ENCODE data around the gene VAT1L. TPM values are rescaled to one million over a fixed set of nuclear protein-coding genes. Genes with fewer than 3 reads are reported as not detected.

The VAT1L gene
- total RNA-seq, 2 donors from 2014 or later: 0.07 TPM; not detected in 1

DNA sequence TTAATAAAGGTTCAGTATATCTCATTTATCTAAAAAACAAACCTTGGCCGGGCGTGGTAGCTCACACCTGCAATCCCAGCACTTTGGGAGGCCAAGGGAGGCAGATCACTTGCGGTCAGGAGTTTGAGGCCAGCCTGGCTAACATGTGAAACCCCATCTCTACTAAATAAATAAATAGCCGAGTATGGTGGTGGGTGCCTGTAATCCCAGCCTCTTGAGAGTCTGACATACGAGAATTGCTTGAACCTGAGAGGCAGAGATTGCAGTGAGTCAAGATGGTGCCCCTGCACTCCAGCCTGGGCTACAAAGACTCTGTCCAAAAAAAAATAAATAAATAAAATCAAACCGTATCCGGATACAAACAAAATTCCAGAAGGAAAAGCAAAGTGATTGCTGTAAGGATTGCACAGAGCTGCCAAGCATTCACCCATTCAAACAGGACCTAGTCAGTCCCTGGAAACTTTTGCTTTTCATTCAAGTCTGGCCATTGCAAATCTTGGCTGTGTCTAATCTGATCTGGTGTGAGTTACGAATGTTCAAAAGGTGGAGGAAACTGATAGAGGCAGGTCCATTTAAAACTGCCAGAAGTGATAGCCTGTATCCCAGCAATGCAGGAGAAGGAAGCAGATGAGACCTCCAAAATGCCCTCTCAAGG is 131.5 kb downstream of the VAT1L start:
- Mint-ChIP-seq H3K27me3 (ENCODE audit: low read depth) (peaks cover 17% of the 10 kb centered on the region), H3K4me1 (ENCODE audit: low read depth) (no peaks in the 10 kb centered on the region), H3K27ac (no peak overlapping the region), H3K9me3 (no peaks in the 10 kb centered on the region), H3K36me3 (ENCODE audit: insufficient read depth in 2 of 2) (no peaks in the 10 kb centered on the region), H3K4me3 (no peak overlapping the region)
- ATAC-seq (replicated peaks in 1 of 2): no peak
- no peak for DNase-seq

DNA sequence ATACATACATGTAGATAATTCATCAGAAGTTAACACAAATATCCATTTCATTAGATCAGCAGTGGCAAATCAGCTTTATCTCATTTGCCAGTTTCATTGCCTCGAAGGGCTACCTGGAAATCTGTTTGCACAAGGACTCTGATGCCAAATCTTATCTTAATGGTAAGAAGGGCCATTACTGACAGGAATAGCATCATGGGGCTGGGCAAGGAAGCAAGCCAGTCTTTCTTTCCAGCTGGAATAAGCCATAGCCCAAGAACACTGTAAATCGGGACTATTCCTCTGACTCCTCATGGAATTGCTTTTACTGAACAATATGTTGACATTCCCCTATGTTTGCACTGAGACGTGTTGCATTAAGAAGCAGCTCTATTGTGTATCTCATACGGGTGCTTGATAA is 132.6 kb downstream of the VAT1L start:
- no peaks in the 10 kb centered on the region for H3K4me1 Mint-ChIP-seq (ENCODE audit: low read depth)
- H3K36me3 Mint-ChIP-seq (ENCODE audit: insufficient read depth in 2 of 2): no peaks in the 10 kb centered on the region
- peaks cover 17% of the 10 kb centered on the region for H3K27me3 Mint-ChIP-seq (ENCODE audit: low read depth)
- no peaks in the 10 kb centered on the region for H3K9me3 Mint-ChIP-seq
- no peak overlapping the region for H3K4me3 Mint-ChIP-seq
- DNase-seq: no peak
- no peak for ATAC-seq (replicated peaks in 1 of 2)
- no peak overlapping the region for H3K27ac Mint-ChIP-seq

DNA sequence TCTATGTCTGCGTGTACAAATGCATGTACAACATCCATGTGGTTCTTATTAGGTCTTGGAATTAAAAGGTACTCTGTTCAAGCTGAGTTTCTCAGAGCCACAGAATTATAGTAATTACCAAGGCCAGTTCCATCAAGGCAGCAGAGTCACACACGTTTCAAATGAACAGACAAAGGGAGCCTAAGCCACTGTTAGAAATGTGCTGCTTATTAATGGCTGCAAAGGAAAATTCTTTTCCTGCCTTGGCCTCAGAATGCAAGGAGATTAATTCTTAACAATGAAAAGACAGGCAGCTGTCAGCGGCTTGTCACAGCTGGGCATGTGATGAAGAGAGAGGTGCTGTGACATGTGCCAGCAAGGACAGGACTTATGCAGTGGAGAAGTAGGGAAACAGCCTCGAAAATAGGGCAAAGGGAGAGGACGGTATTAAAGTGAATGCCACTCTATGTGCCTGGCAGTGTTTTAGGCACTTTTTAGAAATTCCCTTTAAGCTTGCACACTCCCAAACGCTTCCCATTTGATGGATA is 133.9 kb downstream of the VAT1L start:
- ATAC-seq (replicated peaks in 1 of 2): no peak
- Mint-ChIP-seq H3K27me3 (ENCODE audit: low read depth) (peaks cover 17% of the 10 kb centered on the region), H3K4me1 (ENCODE audit: low read depth) (no peaks in the 10 kb centered on the region)

DNA sequence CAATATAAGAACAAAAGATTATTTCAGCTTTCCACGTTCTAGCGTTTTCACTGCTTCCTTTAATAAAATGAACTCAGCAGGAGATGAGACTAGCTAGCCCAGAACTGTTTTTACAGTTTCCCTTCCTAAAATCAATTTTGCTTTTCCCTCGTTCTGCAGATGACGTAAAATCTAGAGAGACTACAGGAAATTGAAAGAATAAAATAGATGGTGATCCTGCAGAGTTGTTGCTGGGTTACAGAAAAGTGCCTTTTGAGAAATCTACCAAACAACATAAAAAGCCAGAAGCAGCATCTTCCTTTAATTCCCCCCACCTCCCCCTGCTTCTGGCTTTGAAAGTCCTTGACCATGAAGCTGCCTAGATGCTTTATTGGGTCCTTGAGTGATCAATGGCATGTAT is 137.2 kb downstream of the VAT1L start:
- no peak for ATAC-seq (replicated peaks in 1 of 2)
- H3K27ac Mint-ChIP-seq: no peak overlapping the region
- no peak overlapping the region for H3K4me3 Mint-ChIP-seq
- no peaks in the 10 kb centered on the region for H3K36me3 Mint-ChIP-seq (ENCODE audit: insufficient read depth in 2 of 2)
- peaks cover 25% of the 10 kb centered on the region for H3K27me3 Mint-ChIP-seq (ENCODE audit: low read depth)
- DNase-seq: no peak
- H3K4me1 Mint-ChIP-seq (ENCODE audit: low read depth): no peaks in the 10 kb centered on the region
- H3K9me3 Mint-ChIP-seq: no peaks in the 10 kb centered on the region

More for the DNA sequence above, 133.9 kb downstream of the VAT1L start:
- Mint-ChIP-seq H3K9me3 (no peaks in the 10 kb centered on the region), H3K27ac (no peak overlapping the region), H3K36me3 (ENCODE audit: insufficient read depth in 2 of 2) (no peaks in the 10 kb centered on the region), H3K4me3 (no peak overlapping the region)
- DNase-seq: no peak

DNA sequence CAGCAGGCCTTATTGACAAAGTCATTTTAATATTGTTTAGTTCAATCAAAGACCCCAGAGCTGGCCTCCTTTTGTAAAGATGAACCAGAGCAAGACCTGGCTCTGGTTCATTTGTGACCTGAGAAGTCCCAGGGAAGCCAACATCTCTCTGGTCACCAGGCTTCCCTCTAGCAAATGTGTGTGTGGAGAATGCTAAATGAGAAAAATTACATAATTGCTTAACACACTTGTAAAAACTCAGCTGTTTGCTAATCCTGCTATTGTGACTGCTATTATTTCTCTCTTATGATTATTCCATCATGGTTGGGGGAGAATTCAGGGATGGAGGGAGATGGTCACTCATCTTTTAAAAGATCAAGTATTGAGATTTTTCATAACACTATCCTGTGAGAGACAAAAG is 139.7 kb downstream of the VAT1L start:
- DNase-seq: no peak
- Mint-ChIP-seq H3K27ac (no peak overlapping the region), H3K36me3 (ENCODE audit: insufficient read depth in 2 of 2) (no peaks in the 10 kb centered on the region), H3K27me3 (ENCODE audit: low read depth) (peaks cover 31% of the 10 kb centered on the region), H3K4me3 (no peak overlapping the region), H3K4me1 (ENCODE audit: low read depth) (no peaks in the 10 kb centered on the region), H3K9me3 (no peaks in the 10 kb centered on the region)
- no peak for ATAC-seq (replicated peaks in 1 of 2)

DNA sequence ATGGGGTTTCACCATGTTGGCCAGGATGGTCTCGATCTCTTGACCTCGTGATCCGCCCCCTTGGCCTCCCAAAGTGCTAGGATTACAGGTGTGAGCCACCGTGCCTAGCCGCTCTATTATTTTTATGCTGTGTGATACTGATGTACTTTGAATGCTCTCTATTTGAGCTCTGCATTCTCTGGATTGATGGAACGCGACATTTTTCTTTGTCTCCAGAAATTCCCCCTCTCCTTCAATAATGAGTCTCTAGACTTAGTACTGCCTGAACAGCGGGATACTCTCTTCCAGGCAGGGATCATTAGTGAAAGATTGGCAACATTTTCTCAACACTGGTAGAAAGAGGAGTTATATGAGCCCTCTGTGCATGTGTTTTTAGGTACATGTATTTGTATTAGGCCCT is 140.6 kb downstream of the VAT1L start:
- Mint-ChIP-seq H3K36me3 (ENCODE audit: insufficient read depth in 2 of 2) (no peaks in the 10 kb centered on the region), H3K4me3 (no peak overlapping the region), H3K27me3 (ENCODE audit: low read depth) (peaks cover 29% of the 10 kb centered on the region), H3K27ac (no peak overlapping the region), H3K9me3 (no peaks in the 10 kb centered on the region), H3K4me1 (ENCODE audit: low read depth) (no peaks in the 10 kb centered on the region)
- no peak for ATAC-seq (replicated peaks in 1 of 2)
- no peak for DNase-seq

DNA sequence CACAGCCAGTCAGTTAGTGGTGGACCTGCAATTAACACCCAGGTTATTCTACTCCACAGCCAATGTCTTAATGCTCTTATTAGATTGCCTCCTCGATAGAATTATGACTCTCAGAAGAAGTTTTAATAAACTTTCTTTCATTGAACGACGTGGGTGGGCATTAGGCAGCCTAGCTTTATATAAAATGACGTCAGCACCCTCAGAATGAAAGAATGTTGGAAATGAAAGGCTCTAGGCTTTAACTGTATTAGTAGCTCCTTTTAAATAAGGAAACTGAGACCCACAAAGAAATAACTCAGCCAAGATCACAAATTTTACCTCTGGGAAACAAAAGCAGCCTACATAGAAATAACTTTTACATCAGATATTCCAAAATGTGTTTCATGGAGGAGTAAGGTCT is 142.7 kb downstream of the VAT1L start:
- peaks cover 20% of the 10 kb centered on the region for H3K27me3 Mint-ChIP-seq (ENCODE audit: low read depth)
- H3K27ac Mint-ChIP-seq: no peak overlapping the region
- H3K36me3 Mint-ChIP-seq (ENCODE audit: insufficient read depth in 2 of 2): no peaks in the 10 kb centered on the region
- no peaks in the 10 kb centered on the region for H3K4me1 Mint-ChIP-seq (ENCODE audit: low read depth)
- DNase-seq (no peak), ATAC-seq (replicated peaks in 1 of 2) (no peak)
- H3K9me3 Mint-ChIP-seq: no peaks in the 10 kb centered on the region
- H3K4me3 Mint-ChIP-seq: no peak overlapping the region

DNA sequence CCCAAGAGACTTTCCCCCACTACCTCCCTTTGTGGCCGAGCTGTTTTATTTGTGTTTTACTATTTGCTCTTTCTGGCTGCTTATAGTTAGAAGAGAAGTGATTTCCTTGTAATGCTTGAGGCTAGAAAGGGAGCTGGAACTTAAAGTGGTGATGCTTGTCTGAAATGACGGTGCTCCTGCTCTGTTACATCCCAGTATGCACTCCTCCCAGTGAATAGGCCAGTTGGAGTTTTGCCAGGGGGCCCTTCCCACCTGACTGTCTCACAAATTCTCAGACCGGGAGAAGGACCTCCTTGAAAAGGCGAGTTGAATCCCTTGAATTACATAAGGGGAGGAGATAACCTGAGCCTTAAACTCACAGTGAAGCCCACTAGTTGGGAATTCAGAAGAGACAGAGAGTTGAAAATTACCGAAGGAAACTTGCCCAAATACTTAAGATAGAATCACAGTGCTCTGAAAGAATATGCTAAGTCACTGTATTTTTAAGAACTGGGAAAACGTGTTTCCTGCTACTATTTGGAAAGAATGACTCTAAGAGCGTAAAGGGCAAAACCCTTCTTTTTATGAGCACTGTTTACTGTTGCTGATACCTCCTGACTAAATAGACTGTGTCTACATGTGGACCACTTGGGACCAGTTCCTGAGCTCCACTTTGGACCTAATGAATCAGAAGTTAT is 149.2 kb downstream of the VAT1L start:
- DNase-seq (no peak), ATAC-seq (replicated peaks in 1 of 2) (no peak)
- H3K27me3 Mint-ChIP-seq (ENCODE audit: low read depth): peaks cover 18% of the 10 kb centered on the region
- no peaks in the 10 kb centered on the region for H3K36me3 Mint-ChIP-seq (ENCODE audit: insufficient read depth in 2 of 2)
- H3K4me1 Mint-ChIP-seq (ENCODE audit: low read depth): no peaks in the 10 kb centered on the region
- H3K4me3 Mint-ChIP-seq: no peak overlapping the region
- H3K27ac Mint-ChIP-seq: no peak overlapping the region
- peaks cover 0 to 4% of the 10 kb centered on the region in 2 donors for H3K9me3 Mint-ChIP-seq

DNA sequence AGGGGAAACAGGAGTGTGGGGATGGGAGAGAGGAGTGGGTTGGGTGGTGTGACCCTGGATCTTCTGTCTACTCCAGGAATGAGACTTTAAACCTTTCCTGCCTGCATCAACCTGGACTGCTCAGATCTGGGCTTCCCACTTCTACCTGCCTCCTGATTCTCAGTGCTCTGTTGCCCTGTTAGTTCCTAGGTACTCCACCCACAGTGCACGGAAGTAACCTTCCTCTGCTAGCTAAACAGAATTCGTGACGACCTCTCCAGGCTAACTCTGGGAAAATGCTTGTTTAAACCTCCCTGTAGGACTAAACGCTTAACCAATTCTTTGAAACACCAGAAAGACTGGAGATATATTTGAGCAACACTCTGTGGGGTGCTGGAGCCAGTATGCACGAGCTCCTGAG is 150.5 kb downstream of the VAT1L start:
- H3K9me3 Mint-ChIP-seq: peaks cover 0 to 4% of the 10 kb centered on the region in 2 donors
- H3K4me3 Mint-ChIP-seq: no peak overlapping the region
- peaks cover 9% of the 10 kb centered on the region for H3K27me3 Mint-ChIP-seq (ENCODE audit: low read depth)
- no peak for DNase-seq
- H3K4me1 Mint-ChIP-seq (ENCODE audit: low read depth): no peaks in the 10 kb centered on the region
- no peak overlapping the region for H3K27ac Mint-ChIP-seq
- no peaks in the 10 kb centered on the region for H3K36me3 Mint-ChIP-seq (ENCODE audit: insufficient read depth in 2 of 2)
- no peak for ATAC-seq (replicated peaks in 1 of 2)

DNA sequence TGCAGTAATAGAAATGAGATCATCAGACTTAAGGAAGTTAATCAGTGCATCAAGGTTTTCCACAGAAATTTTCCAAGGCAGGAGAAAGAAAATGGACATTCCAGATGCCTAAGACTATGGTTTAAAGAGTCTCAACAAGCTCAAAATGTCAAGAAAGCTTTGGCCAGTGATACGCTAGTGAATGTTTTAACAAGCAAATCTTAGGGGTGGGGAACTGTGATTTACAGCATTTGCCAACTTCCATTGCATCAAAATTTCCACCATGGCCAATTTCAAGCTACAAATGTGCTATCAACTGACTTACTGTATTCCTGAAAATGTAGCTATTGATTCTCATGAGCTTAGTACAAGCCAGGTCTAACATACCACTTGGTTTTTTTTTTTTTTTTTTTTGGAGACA is 151.6 kb downstream of the VAT1L start:
- DNase-seq (no peak), ATAC-seq (replicated peaks in 1 of 2) (no peak)
- no peak overlapping the region for H3K27ac Mint-ChIP-seq
- no peaks in the 10 kb centered on the region for H3K36me3 Mint-ChIP-seq (ENCODE audit: insufficient read depth in 2 of 2)
- peaks cover 9% of the 10 kb centered on the region for H3K27me3 Mint-ChIP-seq (ENCODE audit: low read depth)
- no peaks in the 10 kb centered on the region for H3K4me1 Mint-ChIP-seq (ENCODE audit: low read depth)
- peaks cover 0 to 4% of the 10 kb centered on the region in 2 donors for H3K9me3 Mint-ChIP-seq
- no peak overlapping the region for H3K4me3 Mint-ChIP-seq

DNA sequence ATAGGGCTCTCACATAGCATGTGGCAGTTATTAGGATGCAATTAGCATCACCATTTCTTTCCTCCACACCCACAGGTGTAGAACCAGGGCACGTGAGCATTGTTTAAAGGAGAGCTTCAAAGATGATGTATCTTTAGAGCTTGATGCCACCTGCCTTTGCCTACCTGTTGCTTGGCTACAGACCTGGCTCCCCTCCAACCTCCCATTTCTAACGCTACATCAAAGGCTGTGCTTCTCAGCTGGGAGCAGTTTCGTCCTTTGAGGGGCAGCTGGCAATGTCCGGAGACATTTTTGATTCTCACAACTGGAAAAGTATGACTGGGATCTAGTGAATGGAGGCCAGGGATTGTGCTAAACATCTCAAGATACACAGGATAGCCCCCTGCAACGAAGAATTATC is 155.4 kb downstream of the VAT1L start:
- no peak for ATAC-seq (replicated peaks in 1 of 2)
- Mint-ChIP-seq H3K4me1 (ENCODE audit: low read depth) (no peaks in the 10 kb centered on the region), H3K36me3 (ENCODE audit: insufficient read depth in 2 of 2) (no peaks in the 10 kb centered on the region), H3K4me3 (no peak overlapping the region), H3K27me3 (ENCODE audit: low read depth) (peaks cover 13% of the 10 kb centered on the region), H3K9me3 (peaks cover 0 to 4% of the 10 kb centered on the region in 2 donors), H3K27ac (no peak overlapping the region)
- no peak for DNase-seq

DNA sequence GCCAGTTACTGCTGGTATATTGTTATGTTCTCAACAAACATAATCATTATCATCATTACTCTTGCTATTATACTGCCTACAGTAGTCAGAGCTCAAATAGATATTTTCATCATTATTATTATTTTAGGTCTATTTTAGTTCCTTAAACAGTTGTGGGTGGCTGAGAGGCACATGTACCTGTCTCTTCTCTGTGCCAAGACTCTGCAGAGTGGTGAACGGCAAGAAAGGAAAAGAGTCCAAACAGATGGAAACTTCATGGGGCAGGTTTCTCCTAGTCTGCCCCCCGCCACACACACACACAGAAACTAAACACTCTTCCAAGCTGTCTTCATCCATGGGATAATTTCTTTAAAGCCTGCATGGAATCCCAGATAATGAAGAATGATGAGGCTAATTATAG is 156.3 kb downstream of the VAT1L start:
- ATAC-seq (replicated peaks in 1 of 2): no peak

DNA sequence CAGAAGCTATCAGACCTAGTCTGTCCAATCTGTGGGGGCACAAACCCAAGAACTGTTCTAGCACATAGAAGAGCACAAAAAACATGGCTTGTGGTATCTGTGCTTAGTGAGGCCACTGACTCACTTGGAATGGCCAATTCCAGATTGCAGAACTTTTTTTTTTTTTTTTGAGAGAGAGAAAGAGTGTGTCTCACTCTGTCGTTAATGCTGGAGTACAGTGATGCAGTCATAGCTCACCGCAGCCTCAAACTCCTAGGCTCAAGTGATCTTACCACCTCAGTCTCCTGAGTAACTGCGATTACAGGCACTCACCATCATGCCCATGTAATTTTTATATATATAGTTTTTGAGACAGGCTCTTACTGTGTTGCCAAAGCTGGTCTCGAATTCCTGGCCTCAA is 156.8 kb downstream of the VAT1L start:
- peaks cover 0 to 4% of the 10 kb centered on the region in 2 donors for H3K9me3 Mint-ChIP-seq
- peaks cover 13% of the 10 kb centered on the region for H3K27me3 Mint-ChIP-seq (ENCODE audit: low read depth)
- no peak for ATAC-seq (replicated peaks in 1 of 2)
- H3K27ac Mint-ChIP-seq: no peak overlapping the region
- H3K36me3 Mint-ChIP-seq (ENCODE audit: insufficient read depth in 2 of 2): no peaks in the 10 kb centered on the region
- H3K4me1 Mint-ChIP-seq (ENCODE audit: low read depth): no peaks in the 10 kb centered on the region
- DNase-seq: no peak
- no peak overlapping the region for H3K4me3 Mint-ChIP-seq

More for the DNA sequence above, 156.3 kb downstream of the VAT1L start:
- peaks cover 13% of the 10 kb centered on the region for H3K27me3 Mint-ChIP-seq (ENCODE audit: low read depth)
- peaks cover 0 to 4% of the 10 kb centered on the region in 2 donors for H3K9me3 Mint-ChIP-seq
- H3K4me1 Mint-ChIP-seq (ENCODE audit: low read depth): no peaks in the 10 kb centered on the region
- no peaks in the 10 kb centered on the region for H3K36me3 Mint-ChIP-seq (ENCODE audit: insufficient read depth in 2 of 2)
- no peak overlapping the region for H3K4me3 Mint-ChIP-seq
- DNase-seq: no peak
- no peak overlapping the region for H3K27ac Mint-ChIP-seq

DNA sequence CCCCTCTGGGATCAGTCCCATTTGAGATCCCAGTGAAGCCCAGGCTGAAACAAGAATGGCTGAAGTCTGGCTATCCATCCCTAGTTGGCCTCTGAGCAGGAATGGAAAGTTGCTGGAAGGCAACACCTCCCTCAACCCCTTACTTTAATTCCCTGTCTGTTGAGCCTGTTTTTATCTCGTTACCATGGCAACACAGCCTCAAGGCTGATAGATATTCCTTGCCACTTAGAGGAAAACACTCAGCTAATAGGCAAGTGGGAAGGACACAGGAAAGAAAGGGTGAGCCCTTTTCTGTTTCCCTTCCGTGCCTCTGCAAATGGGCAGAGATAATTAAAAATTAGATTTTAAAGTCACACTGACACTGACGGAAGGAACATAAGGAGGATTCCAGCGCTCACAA is 158.5 kb downstream of the VAT1L start:
- no peak overlapping the region for H3K4me3 Mint-ChIP-seq
- no peak overlapping the region for H3K27ac Mint-ChIP-seq
- ATAC-seq (replicated peaks in 1 of 2) (no peak), DNase-seq (no peak)
- H3K27me3 Mint-ChIP-seq (ENCODE audit: low read depth): peaks cover 8% of the 10 kb centered on the region
- H3K4me1 Mint-ChIP-seq (ENCODE audit: low read depth): no peaks in the 10 kb centered on the region
- peaks cover 0 to 4% of the 10 kb centered on the region in 2 donors for H3K9me3 Mint-ChIP-seq
- no peaks in the 10 kb centered on the region for H3K36me3 Mint-ChIP-seq (ENCODE audit: insufficient read depth in 2 of 2)

Data from activated T-cell treated with anti-CD3 and anti-CD28 coated beads, Interleukin-2, amount 50 U/mL, for 72 hours (primary cell).